HepG2 (cell line): ENCODE measurements around the gene ICAM3. TPM values are rescaled to one million over a fixed set of nuclear protein-coding genes. Genes with fewer than 3 reads are reported as not detected.

Experiments
- ATAC-seq: fragments of 200-7000 bp; cut with Tn5 transposase; 3 replicates; pipeline ENCODE4 v1.9.1; 2020; ENCODE audit warnings: mild to moderate bottlenecking, moderate library complexity
- BruUV-seq: library from RNA; stranded (reverse); fragments of 400-500 nt; replicated peaks from 2 replicates; lab custom pipeline; 2021; lab: Mats Ljungman, UMichigan
- CTCF ChIA-PET: fragments of 300-600 bp; formaldehyde crosslinking; extraction: SDS; loops from one replicate; lab custom pipeline; 2021; ENCODE audit warnings: low total read pairs, inconsistent platforms, low intra/inter-chr PET ratio; lab: Yijun Ruan, JAX
- POLR2A ChIA-PET: fragments of 350-600 bp; sonication (Branson Sonifier 250); formaldehyde crosslinking; loops from one replicate; lab custom pipeline; 2020; ENCODE audit warnings: antibody characterized with exemption, inconsistent platforms; lab: Yijun Ruan, JAX
- DNase-seq: peaks from one replicate; pipeline ENCODE4 v3.0.0-alpha.2; 2015; ENCODE audit warnings: low spot score
- FAIRE-seq: peaks from 3 replicates; lab custom pipeline; 2011; peaks lifted over from hg19 to GRCh38; lab: Jason Lieb, UNC
- H2AFZ ChIP-seq: one replicate; pipeline ENCODE4 v1.6.1; 2011; ENCODE audit warnings: low read length, inconsistent platforms
- H3K27ac ChIP-seq: fragments of 300-600 bp; 3 replicates; pipeline ENCODE4 v1.8.0; 2011; ENCODE audit warnings: mixed run types, mild to moderate bottlenecking, mixed read lengths, low read length, inconsistent platforms; ENCODE audit not compliant: insufficient read depth; ENCODE audit errors: extremely low read length
- H3K27me3 ChIP-seq, 2 experiments: fragments of 200-600 bp in 1 of 2; 2 replicates in 1 of 2; 3 replicates in 1 of 2; pipeline versions ENCODE4 v1.6.0 to v1.8.0; 2011; ENCODE audit warnings: low read length in 2 of 2, mild to moderate bottlenecking in 2 of 2, moderate library complexity in 2 of 2, inconsistent platforms in 1 of 2; ENCODE audit not compliant: insufficient read depth in 2 of 2, control insufficient read depth in 1 of 2
- H3K36me3 ChIP-seq, 2 experiments: fragments of 200-600 bp in 1 of 2; replicated peaks in 1 of 2; 2 replicates in 1 of 2; 3 replicates in 1 of 2; pipeline versions ENCODE4 v1.5.1 to v1.8.0; 2011; ENCODE audit warnings: low read length in 2 of 2, inconsistent platforms in 1 of 2; ENCODE audit not compliant: insufficient read depth in 2 of 2, control insufficient read depth in 1 of 2
- H3K4me1 ChIP-seq: 2 replicates; pipeline ENCODE4 v1.5.1; 2012; ENCODE audit warnings: low read length, inconsistent platforms; ENCODE audit not compliant: insufficient read depth
- H3K4me2 ChIP-seq: 2 replicates; pipeline ENCODE4 v1.6.0; 2011; ENCODE audit warnings: low read depth, low read length, inconsistent platforms
- H3K4me3 ChIP-seq, 3 experiments: fragments of 200-600 bp in 1 of 3; sonication (generic), shearing (Covaris generic) in 1 of 3; replicated peaks in 1 of 3; 2 replicates each; pipeline ENCODE4 v1.5.1; 2011 to 2016; ENCODE audit warnings: low read length in 3 of 3, inconsistent platforms in 2 of 3, low read depth in 2 of 3, mild to moderate bottlenecking in 2 of 3, control low read depth in 1 of 3, mixed read lengths in 1 of 3; ENCODE audit not compliant: insufficient read depth in 1 of 3
- H3K79me2 ChIP-seq: one replicate; pipeline ENCODE4 v1.6.1; 2011; ENCODE audit warnings: low read length, inconsistent platforms; ENCODE audit not compliant: insufficient read depth
- H3K9ac ChIP-seq: 2 replicates; pipeline ENCODE4 v1.6.0; 2011; ENCODE audit warnings: mild to moderate bottlenecking, low read depth, low read length, inconsistent platforms; ENCODE audit not compliant: insufficient read depth
- H3K9me3 ChIP-seq: 2 replicates; pipeline ENCODE4 v1.5.1; 2012; ENCODE audit warnings: mild to moderate bottlenecking, low read length
- H4K20me1 ChIP-seq: 2 replicates; pipeline ENCODE4 v1.6.0; 2011; ENCODE audit warnings: inconsistent platforms, mild to moderate bottlenecking, low read length, moderate library complexity; ENCODE audit not compliant: insufficient read depth
- NBN ChIP-seq: fragments of 450-650 bp; conservative IDR thresholded peaks from 2 replicates; pipeline ENCODE4 v1.6.1; 2017
- POLR2A ChIP-seq, 2 experiments: IDR thresholded peaks; 2 replicates each; pipeline ENCODE4 v1.6.1; 2011; ENCODE audit warnings: low read depth in 2 of 2, low read length in 2 of 2, mild to moderate bottlenecking in 1 of 2, moderate library complexity in 1 of 2; ENCODE audit not compliant: insufficient read depth in 1 of 2
- RBFOX2 ChIP-seq: fragments of 200-400 bp; formaldehyde crosslinking; IDR thresholded peaks from 2 replicates; pipeline ENCODE4 v1.6.1; 2017; ENCODE audit warnings: low read depth, mild to moderate bottlenecking, low read length
- SALL2 ChIP-seq: sonication (generic); formaldehyde crosslinking; IDR thresholded peaks from 2 replicates; pipeline ENCODE4 v1.8.1; 2023; ENCODE audit warnings: mild to moderate bottlenecking, missing genetic modification reagents, inconsistent platforms
- ZNF292 ChIP-seq: sonication (generic); formaldehyde crosslinking; IDR thresholded peaks from 2 replicates; pipeline ENCODE4 v1.8.1; 2022; ENCODE audit warnings: mild to moderate bottlenecking, low read depth, missing genetic modification reagents, borderline replicate concordance
- ZNF773 ChIP-seq: sonication (generic); formaldehyde crosslinking; IDR thresholded peaks from 2 replicates; pipeline ENCODE4 v1.4.0; 2020; ENCODE audit warnings: missing genetic modification reagents, borderline replicate concordance
- WGBS: methylation state at CpG from one replicate; pipeline ENCODE4 v1.1.6; 2017; ENCODE audit warnings: low lambda C conversion rate; 5-methylcytosine and 5-hydroxymethylcytosine counted together
- in situ Hi-C: cut with HindIII; loops from 2 replicates; pipeline ENCODE4 v1.10.0; 2017; ENCODE audit warnings: low pct_unique_long_range_greater_than_20kb; ENCODE audit not compliant: extremely low pct_ligation_motif_present
- intact Hi-C: fragments of 100-400 bp; cut with micrococcal nuclease; formaldehyde crosslinking; loops from one replicate; pipeline ENCODE4 v1.10.0; 2022; ENCODE audit not compliant: unreplicated experiment
- polyA plus RNA-seq, 8 experiments: library from polyadenylated mRNA; depleted of rRNA in 3 of 8; stranded (reverse) in 7 of 8; unstranded in 1 of 8; fragments of >200 nt; fragmentation: Illumina TruSeq in 4 of 8; extraction: Trizol in 4 of 8; gene quantifications; 2 replicates each; pipeline versions ENCODE4 v1.2.1 to v1.2.3, GENCODE V29; 2011 to 2016; ENCODE audit warnings: low read depth in 4 of 8, missing spikeins in 1 of 8, mixed read lengths in 1 of 8; ENCODE audit not compliant: insufficient read depth in 1 of 8
- small RNA-seq, 3 experiments: library from RNA; depleted of rRNA; stranded (forward); fragments of <200 nt; gene quantifications; one replicate each; pipeline ENCODE3, GENCODE V24; 2012; ENCODE audit warnings: low read depth in 2 of 3, low replicate concordance in 1 of 3; ENCODE audit not compliant: insufficient read length in 3 of 3, insufficient read depth in 2 of 3
- total RNA-seq, 5 experiments: library from RNA; depleted of rRNA; stranded (reverse); fragments of >200 nt; fragmentation: Illumina TruSeq; extraction: Trizol; gene quantifications; 2 replicates each; pipeline ENCODE4 v1.2.3, GENCODE V29; 2016; ENCODE audit warnings: low read depth in 1 of 5

The ICAM3 gene
- total and polyA plus RNA-seq, 2 of the 13 experiments (the other 11 are each of a cell fraction or from before 2014, with no cell fraction given), result 14.1 to 21.0 TPM

DNA sequence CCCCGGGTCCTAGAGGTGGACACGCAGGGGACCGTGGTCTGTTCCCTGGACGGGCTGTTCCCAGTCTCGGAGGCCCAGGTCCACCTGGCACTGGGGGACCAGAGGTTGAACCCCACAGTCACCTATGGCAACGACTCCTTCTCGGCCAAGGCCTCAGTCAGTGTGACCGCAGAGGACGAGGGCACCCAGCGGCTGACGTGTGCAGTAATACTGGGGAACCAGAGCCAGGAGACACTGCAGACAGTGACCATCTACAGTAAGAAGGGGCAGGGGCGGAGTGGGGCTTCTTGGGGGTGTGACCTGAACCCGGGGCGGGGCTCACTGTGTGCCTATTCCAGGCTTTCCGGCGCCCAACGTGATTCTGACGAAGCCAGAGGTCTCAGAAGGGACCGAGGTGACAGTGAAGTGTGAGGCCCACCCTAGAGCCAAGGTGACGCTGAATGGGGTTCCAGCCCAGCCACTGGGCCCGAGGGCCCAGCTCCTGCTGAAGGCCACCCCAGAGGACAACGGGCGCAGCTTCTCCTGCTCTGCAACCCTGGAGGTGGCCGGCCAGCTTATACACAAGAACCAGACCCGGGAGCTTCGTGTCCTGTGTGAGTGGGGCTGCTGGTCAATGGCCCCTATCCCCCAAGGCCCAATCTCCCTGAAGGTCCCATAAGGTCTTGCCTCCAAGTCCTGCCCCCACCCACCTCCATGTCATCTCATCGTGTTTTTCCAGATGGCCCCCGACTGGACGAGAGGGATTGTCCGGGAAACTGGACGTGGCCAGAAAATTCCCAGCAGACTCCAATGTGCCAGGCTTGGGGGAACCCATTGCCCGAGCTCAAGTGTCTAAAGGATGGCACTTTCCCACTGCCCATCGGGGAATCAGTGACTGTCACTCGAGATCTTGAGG lies 55.1 kb downstream of the ICAM3 start:
- Histone ChIP-seq H3K79me2 (no peaks in the 10 kb centered on the region), H3K27ac (no peak overlapping the region), H3K4me1 (peaks cover 44% of the 10 kb centered on the region), H3K4me3 (no peak overlapping the region), H3K4me2 (no peak overlapping the region), H2AFZ (no peak overlapping the region)
- intact Hi-C loops, result no loop called here
- no TSS peak for BruUV-seq
- FAIRE-seq (no peak), ATAC-seq (no peak), DNase-seq (no peak)
- TF ChIP-seq POLR2A (IDR thresholded peaks at IDR 0.05; ENCODE audit: insufficient read depth in 1 of 2, low read depth in 2 of 2, low read length in 2 of 2) (0 out of 4 replicates have a peak, but pooled peaks of 1 of the 2 experiments have one; percentile 16), RBFOX2 (0 out of 2 replicates have a peak, but pooled peaks have one; percentile 14), NBN (no peak), SALL2 (CRISPR knock-in tag) (no peak), ZNF773 (CRISPR knock-in tag) (no peak), ZNF292 (CRISPR knock-in tag) (no peak)
- TF ChIP-seq, all 625 proteins: peak for 2
- CTCF ChIA-PET, result no interaction called here
- in situ Hi-C loops, result no loop called here
- Histone ChIP-seq H3K9ac (no peak overlapping the region), H3K9me3 (no peaks in the 10 kb centered on the region), H3K36me3 (peaks cover 22 to 32% of the 10 kb centered on the region in 2 experiments), H4K20me1 (0 out of 2 replicates have a peak, but pooled peaks cover 6% of the 10 kb centered on the region), H3K27me3 (no peaks in the 10 kb centered on the region)
- POLR2A ChIA-PET, result interaction anchor here (2.1 kb wide), 1 partner anchor 13 kb away, joined by 9 read pairs; the partner anchor contains the start of gene ICAM1
- over 99% methylated on average over 25 of the region's 34 CpGs for WGBS

Small RNA genes lying within 50 kb of the gene (small RNA-seq; reads per million reads assigned to genes)
- 0 reads per million in 3 experiments for gene AC011511.1
- gene AC011511.4, result 0 reads per million in 3 experiments

Other genes starting within 250 kb of the ICAM3 start
- 0.15 TPM in 1 of 2 replicates, not detected in the other for gene ANGPTL6, start 236.9 kb downstream of the ICAM3 start, total RNA-seq (2016; rRNA removed; fragmentation: Illumina TruSeq; extraction: Trizol)
- gene ANGPTL6, start 236.9 kb downstream of the ICAM3 start, polyA plus RNA-seq (2011; rRNA removed), result 1.4 and 2.2 TPM in 2 replicates
- 23.9 and 36.2 TPM in 2 replicates for gene PPAN, start 233.3 kb downstream of the ICAM3 start, total RNA-seq (2016; rRNA removed; fragmentation: Illumina TruSeq; extraction: Trizol)
- gene PPAN, start 233.3 kb downstream of the ICAM3 start, polyA plus RNA-seq (2011; rRNA removed), result 41.9 and 53.5 TPM in 2 replicates
- gene P2RY11, start 227.9 kb downstream of the ICAM3 start, total RNA-seq (2016; rRNA removed; fragmentation: Illumina TruSeq; extraction: Trizol), result 1.5 and 4.0 TPM in 2 replicates
- 7.8 and 13.2 TPM in 2 replicates for gene P2RY11, start 227.9 kb downstream of the ICAM3 start, polyA plus RNA-seq (2011; rRNA removed)
- 173 and 206 TPM in 2 replicates for gene EIF3G, start 219.7 kb downstream of the ICAM3 start, total RNA-seq (2016; rRNA removed; fragmentation: Illumina TruSeq; extraction: Trizol)
- 135 and 141 TPM in 2 replicates for gene EIF3G, start 219.7 kb downstream of the ICAM3 start, polyA plus RNA-seq (2011; rRNA removed)
- gene DNMT1, start 144.7 kb downstream of the ICAM3 start, total RNA-seq (2016; rRNA removed; fragmentation: Illumina TruSeq; extraction: Trizol), result 71.3 and 91.1 TPM in 2 replicates
- gene DNMT1, start 144.7 kb downstream of the ICAM3 start, polyA plus RNA-seq (2011; rRNA removed), result 24.5 and 31.2 TPM in 2 replicates
- 0.93 and 1.3 TPM in 2 replicates for gene S1PR2, start 108.3 kb downstream of the ICAM3 start, total RNA-seq (2016; rRNA removed; fragmentation: Illumina TruSeq; extraction: Trizol)
- 0.91 and 1.2 TPM in 2 replicates for gene S1PR2, start 108.3 kb downstream of the ICAM3 start, polyA plus RNA-seq (2011; rRNA removed)
- 36.7 and 40.6 TPM in 2 replicates for gene MRPL4, start 87.4 kb downstream of the ICAM3 start, total RNA-seq (2016; rRNA removed; fragmentation: Illumina TruSeq; extraction: Trizol)
- gene MRPL4, start 87.4 kb downstream of the ICAM3 start, polyA plus RNA-seq (2011; rRNA removed), result 42.5 and 45.4 TPM in 2 replicates
- gene ICAM1, start 68.5 kb downstream of the ICAM3 start, total RNA-seq (2016; rRNA removed; fragmentation: Illumina TruSeq; extraction: Trizol), result 12.8 and 37.9 TPM in 2 replicates
- 98.4 and 153 TPM in 2 replicates for gene ICAM1, start 68.5 kb downstream of the ICAM3 start, polyA plus RNA-seq (2011; rRNA removed)
- 1.5 and 2.9 TPM in 2 replicates for gene ICAM4, start 52.7 kb downstream of the ICAM3 start, total RNA-seq (2016; rRNA removed; fragmentation: Illumina TruSeq; extraction: Trizol)
- 3.1 and 4.0 TPM in 2 replicates for gene ICAM4, start 52.7 kb downstream of the ICAM3 start, polyA plus RNA-seq (2011; rRNA removed)
- gene ICAM5, start 49.7 kb downstream of the ICAM3 start, total RNA-seq (2016; rRNA removed; fragmentation: Illumina TruSeq; extraction: Trizol), result 0.46 TPM in 1 of 2 replicates, not detected in the other
- gene ICAM5, start 49.7 kb downstream of the ICAM3 start, polyA plus RNA-seq (2011; rRNA removed), result 1.6 and 1.9 TPM in 2 replicates
- 0.56 and 2.4 TPM in 2 replicates for gene ZGLP1, start 29.8 kb downstream of the ICAM3 start, total RNA-seq (2016; rRNA removed; fragmentation: Illumina TruSeq; extraction: Trizol)
- 3.0 and 4.7 TPM in 2 replicates for gene ZGLP1, start 29.8 kb downstream of the ICAM3 start, polyA plus RNA-seq (2011; rRNA removed)
- 21.0 and 22.6 TPM in 2 replicates for gene FDX2, start 23.6 kb downstream of the ICAM3 start, total RNA-seq (2016; rRNA removed; fragmentation: Illumina TruSeq; extraction: Trizol)
- gene FDX2, start 23.6 kb downstream of the ICAM3 start, polyA plus RNA-seq (2011; rRNA removed), result 24.7 and 27.8 TPM in 2 replicates
- 7.9 and 17.7 TPM in 2 replicates for gene RAVER1, start 6.1 kb downstream of the ICAM3 start, total RNA-seq (2016; rRNA removed; fragmentation: Illumina TruSeq; extraction: Trizol)
- 3.6 and 4.4 TPM in 2 replicates for gene RAVER1, start 6.1 kb downstream of the ICAM3 start, polyA plus RNA-seq (2011; rRNA removed)
- 39.9 and 60.1 TPM in 2 replicates for gene TYK2, start 40.9 kb upstream of the ICAM3 start, total RNA-seq (2016; rRNA removed; fragmentation: Illumina TruSeq; extraction: Trizol)
- 38.8 and 40.8 TPM in 2 replicates for gene TYK2, start 40.9 kb upstream of the ICAM3 start, polyA plus RNA-seq (2011; rRNA removed)
- gene CDC37, start 63.9 kb upstream of the ICAM3 start, total RNA-seq (2016; rRNA removed; fragmentation: Illumina TruSeq; extraction: Trizol), result 134 and 158 TPM in 2 replicates
- gene CDC37, start 63.9 kb upstream of the ICAM3 start, polyA plus RNA-seq (2011; rRNA removed), result 177 and 191 TPM in 2 replicates
- 1.1 TPM in 2 replicates for gene PDE4A, start 80.9 kb upstream of the ICAM3 start, total RNA-seq (2016; rRNA removed; fragmentation: Illumina TruSeq; extraction: Trizol)
- 4.1 TPM in 2 replicates for gene PDE4A, start 80.9 kb upstream of the ICAM3 start, polyA plus RNA-seq (2011; rRNA removed)
- gene KEAP1, start 163.7 kb upstream of the ICAM3 start, total RNA-seq (2016; rRNA removed; fragmentation: Illumina TruSeq; extraction: Trizol), result 72.9 and 75.5 TPM in 2 replicates
- 56.7 and 72.4 TPM in 2 replicates for gene KEAP1, start 163.7 kb upstream of the ICAM3 start, polyA plus RNA-seq (2011; rRNA removed)
- not detected in 2 replicates for gene S1PR5, start 177.8 kb upstream of the ICAM3 start, total RNA-seq (2016; rRNA removed; fragmentation: Illumina TruSeq; extraction: Trizol)
- 0.04 TPM in 1 of 2 replicates, not detected in the other for gene S1PR5, start 177.8 kb upstream of the ICAM3 start, polyA plus RNA-seq (2011; rRNA removed)
- 9.3 and 19.0 TPM in 2 replicates for gene ATG4D, start 204.3 kb upstream of the ICAM3 start, total RNA-seq (2016; rRNA removed; fragmentation: Illumina TruSeq; extraction: Trizol)
- gene ATG4D, start 204.3 kb upstream of the ICAM3 start, polyA plus RNA-seq (2011; rRNA removed), result 17.8 and 22.9 TPM in 2 replicates
- gene KRI1, start 226.4 kb upstream of the ICAM3 start, total RNA-seq (2016; rRNA removed; fragmentation: Illumina TruSeq; extraction: Trizol), result 10.2 and 11.7 TPM in 2 replicates
- 9.1 and 12.7 TPM in 2 replicates for gene KRI1, start 226.4 kb upstream of the ICAM3 start, polyA plus RNA-seq (2011; rRNA removed)
- gene CDKN2D, start 229.4 kb upstream of the ICAM3 start, total RNA-seq (2016; rRNA removed; fragmentation: Illumina TruSeq; extraction: Trizol), result 4.8 and 5.4 TPM in 2 replicates
- gene CDKN2D, start 229.4 kb upstream of the ICAM3 start, polyA plus RNA-seq (2011; rRNA removed), result 8.0 and 8.6 TPM in 2 replicates
- 76.8 and 82.9 TPM in 2 replicates for gene AP1M2, start 247.7 kb upstream of the ICAM3 start, total RNA-seq (2016; rRNA removed; fragmentation: Illumina TruSeq; extraction: Trizol)
- 6.3 and 11.0 TPM in 2 replicates for gene AP1M2, start 247.7 kb upstream of the ICAM3 start, polyA plus RNA-seq (2011; rRNA removed)